Stimulated activated CD8-positive, alpha-beta memory T cell treated with anti-CD3 and anti-CD28 coated beads, Interleukin-15, amount 100 ng/mL, for 1 hour (primary cell): ENCODE results near the gene UBE2Z.

Experiments used
- DNase-seq: peaks from one replicate; pipeline ENCODE4 v3.0.0-alpha.2; 2020; ENCODE audit warnings: low read depth

Gene UBE2Z

GRCh38 chr17:48960834-48961515, 52.8 kb downstream of the UBE2Z start:
- no peak for DNase-seq

GRCh38 chr17:48961516-48962233, 53.5 kb downstream of the UBE2Z start:
- no peak for DNase-seq

GRCh38 chr17:48970224-48970623, 62.0 kb downstream of the UBE2Z start:
- DNase-seq = no peak

- no peak for DNase-seq
These were observed 62.9 kb downstream of the UBE2Z start for GRCh38 chr17:48970865-48971687.

- no peak for DNase-seq
These were observed 64.5 kb downstream of the UBE2Z start for GRCh38 chr17:48972749-48973097.

- no peak for DNase-seq
These were observed 65.6 kb downstream of the UBE2Z start for GRCh38 chr17:48973806-48974205.
